HuH-7.5 (cell line): ENCODE measurements around the gene SLC12A2.

Experiments used
- DNase-seq: peaks from one replicate; pipeline ENCODE4 v3.0.0; 2011; ENCODE audit warnings: low spot score

Gene SLC12A2

DNA sequence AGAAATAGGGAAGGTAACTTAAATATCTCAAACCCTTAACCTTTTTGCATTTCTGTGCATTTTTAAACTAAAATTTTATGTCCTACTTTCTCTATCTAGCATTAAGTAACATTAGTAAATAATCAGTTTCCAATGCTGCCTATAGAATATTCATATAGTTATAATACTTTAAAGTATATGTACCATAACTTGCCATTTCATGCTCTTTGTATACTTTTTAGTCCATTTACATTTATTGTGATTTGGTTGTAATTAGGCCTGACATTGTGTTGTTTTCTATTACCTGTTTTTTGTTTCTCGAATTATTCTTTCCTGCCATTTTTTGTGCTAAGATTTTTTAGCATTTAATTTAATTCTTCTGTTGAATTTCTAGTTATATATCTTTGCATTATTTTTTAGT is 13.7 kb downstream of the SLC12A2 start:
- no peak for DNase-seq

GRCh38 chr5:128097781-128098180 is 14.2 kb downstream of the SLC12A2 start:
- no peak for DNase-seq

GRCh38 chr5:128099944-128100343 is 16.4 kb downstream of the SLC12A2 start:
- no peak for DNase-seq

DNA sequence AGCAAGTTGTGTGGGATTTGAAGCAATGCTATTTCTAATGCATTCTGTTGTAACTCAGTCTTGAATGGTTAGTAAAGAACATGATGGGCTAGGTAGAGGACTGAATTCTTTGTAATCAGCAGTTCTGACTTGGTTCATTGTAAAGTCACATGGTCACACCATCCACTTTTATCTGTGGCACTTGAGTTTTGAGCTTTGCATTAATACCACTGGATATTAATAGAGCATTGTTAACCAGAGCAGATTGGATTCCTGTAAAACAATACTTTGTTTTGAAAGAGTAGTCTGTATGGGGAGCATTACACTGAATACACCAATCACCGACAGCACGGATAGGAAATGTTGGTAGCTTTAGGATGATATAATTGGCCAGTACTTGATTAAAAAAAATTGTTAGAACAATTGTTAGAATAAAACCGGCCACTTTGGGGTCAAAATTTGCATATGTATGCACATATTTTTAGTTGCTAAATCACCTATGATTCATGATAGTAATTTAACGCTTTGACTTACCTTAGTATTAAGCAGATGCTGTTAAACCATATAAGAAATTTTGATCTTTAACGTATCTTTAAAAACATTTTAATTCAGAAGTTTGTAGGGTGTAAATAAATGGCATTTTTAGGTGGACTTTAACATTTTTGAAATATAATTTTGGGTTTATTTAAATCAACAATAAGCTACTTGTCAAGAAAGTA is 17.4 kb downstream of the SLC12A2 start:
- DNase-seq, result no peak

DNA sequence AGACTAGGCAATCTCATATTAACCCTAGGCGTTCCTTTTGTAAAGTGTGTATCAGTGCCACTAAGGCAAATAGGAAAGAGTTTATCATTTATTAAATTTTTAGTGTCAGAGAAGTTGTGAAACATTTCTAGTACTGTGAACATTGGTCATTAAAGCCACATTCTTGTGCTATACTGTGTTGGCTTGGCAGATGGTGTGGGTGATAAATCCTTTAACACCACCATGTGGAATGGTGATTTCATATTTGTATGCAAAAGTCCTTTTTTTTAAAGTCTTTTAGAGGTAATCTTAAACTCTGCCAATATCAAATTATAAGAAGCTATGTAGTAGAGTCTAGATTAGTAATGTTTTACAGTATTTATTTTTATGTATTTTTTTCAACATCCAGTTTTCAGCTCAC is 18.1 kb downstream of the SLC12A2 start:
- DNase-seq, result no peak

- DNase-seq, result no peak
These were observed 21.6 kb downstream of the SLC12A2 start for GRCh38 chr5:128105203-128105602.

DNA sequence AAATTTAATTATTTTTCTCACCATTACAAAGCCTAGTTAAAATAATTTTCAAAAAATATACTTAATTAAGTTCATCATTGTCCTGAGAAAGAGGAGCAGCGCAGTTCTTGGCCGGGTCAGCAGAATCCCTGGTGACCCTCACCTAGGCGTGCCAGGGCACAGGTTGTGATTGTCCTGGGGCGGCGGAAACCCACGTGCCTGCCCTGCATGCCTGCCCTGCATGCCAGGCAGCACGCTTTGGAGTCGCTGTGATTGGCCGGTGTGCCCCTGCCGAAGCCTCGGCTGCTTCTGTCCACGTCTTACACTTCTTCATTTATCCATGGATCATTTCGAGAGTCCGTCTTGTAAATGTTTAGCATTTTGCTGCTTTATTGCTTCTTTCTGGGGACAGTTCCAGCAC is 25.6 kb downstream of the SLC12A2 start:
- DNase-seq, result no peak

GRCh38 chr5:128109766-128110165 is 26.2 kb downstream of the SLC12A2 start:
- no peak for DNase-seq

DNA sequence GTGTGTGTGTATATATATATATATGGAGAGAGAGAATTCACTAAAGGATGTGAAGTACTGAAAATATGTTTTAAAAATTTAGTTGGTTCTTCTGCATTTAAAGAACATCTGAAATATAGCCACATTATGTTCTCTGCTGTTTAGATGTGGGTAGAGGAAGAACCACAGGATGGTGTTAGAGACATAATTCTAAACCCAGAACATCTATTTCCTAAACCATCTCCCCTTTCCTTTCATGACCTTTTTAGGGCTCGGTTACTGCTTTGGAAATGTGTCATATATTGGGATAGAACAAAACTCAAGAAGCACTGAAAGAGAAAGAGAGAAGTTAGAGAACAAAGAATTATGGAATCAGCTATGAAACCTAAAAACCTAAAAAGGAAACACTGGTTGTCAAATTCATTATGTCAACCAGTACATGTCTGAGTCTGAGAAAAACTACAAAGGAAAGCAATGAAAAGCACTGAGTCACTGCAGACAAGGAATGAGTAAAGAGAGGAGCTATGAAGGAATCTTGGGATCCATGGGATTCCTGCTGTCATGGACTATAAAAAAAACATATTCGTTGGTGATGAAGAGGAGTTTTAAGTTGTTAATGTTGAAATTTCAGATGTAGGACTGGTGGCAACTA is 28.4 kb downstream of the SLC12A2 start:
- no peak for DNase-seq

GRCh38 chr5:128116445-128116844 is 32.9 kb downstream of the SLC12A2 start:
- no peak for DNase-seq

DNA sequence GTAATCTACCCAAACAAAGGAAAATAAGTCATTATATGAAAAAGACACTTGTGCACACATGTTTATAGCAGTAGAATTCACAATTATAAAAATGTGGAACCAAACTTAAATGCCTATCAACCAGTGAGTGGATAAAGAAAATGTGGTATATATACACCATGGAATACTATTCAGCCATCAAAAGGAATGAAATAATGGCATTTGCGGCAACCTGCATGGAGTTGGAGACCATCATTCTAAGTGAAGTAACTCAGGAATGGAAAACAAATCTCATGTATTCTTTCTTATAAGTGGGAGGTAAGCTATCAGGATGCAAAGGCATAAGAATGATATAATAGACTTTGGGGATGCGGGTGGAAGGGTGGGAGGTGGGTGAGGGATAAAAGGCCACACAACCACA is 34.6 kb downstream of the SLC12A2 start:
- DNase-seq, result no peak

GRCh38 chr5:128121651-128122050 is 38.1 kb downstream of the SLC12A2 start:
- DNase-seq, result no peak

GRCh38 chr5:128123936-128124335 is 40.4 kb downstream of the SLC12A2 start:
- DNase-seq, result no peak

DNA sequence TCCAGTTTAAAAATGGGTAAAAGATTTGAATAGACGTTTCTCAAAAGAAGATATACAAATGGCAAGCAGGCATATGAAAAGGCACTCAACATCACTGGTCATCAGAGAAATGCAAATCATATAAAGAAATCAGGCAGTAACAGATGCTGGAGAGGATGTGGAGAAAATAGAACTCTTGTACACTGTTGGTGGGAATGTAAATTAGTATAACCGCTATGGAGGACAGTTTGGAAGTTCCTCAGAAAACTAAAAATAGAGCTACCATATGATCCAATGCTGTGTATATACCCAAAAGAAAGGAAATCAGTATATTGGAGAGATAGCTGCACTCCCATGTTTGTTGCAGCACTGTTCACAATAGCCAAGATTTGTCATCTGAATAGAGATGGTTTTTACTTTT is 42.7 kb downstream of the SLC12A2 start:
- DNase-seq, result no peak

DNA sequence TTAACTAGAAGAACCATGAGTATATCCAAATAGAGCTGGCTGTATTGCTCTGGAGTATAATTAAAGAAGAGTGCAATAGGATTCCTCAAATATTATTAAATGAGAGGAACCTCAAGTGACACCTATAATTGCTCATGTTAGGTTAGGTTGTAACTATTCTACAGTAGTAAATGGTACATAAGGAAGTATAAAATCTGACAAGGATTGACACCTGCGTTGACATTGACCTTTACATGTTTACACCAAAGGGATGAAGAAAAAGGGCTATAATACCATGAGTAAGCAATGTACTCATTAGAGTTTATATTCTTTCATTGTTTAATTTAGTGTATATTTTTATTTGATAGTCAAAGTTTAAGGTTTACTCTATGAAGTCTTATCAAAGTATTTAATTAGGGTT is 48.9 kb downstream of the SLC12A2 start:
- no peak for DNase-seq

GRCh38 chr5:128135286-128135685 is 51.7 kb downstream of the SLC12A2 start:
- DNase-seq, result no peak

- no peak for DNase-seq
These were observed 60.3 kb downstream of the SLC12A2 start for GRCh38 chr5:128143911-128144310.

- no peak for DNase-seq
These were observed 60.9 kb downstream of the SLC12A2 start for GRCh38 chr5:128144491-128144890.

DNA sequence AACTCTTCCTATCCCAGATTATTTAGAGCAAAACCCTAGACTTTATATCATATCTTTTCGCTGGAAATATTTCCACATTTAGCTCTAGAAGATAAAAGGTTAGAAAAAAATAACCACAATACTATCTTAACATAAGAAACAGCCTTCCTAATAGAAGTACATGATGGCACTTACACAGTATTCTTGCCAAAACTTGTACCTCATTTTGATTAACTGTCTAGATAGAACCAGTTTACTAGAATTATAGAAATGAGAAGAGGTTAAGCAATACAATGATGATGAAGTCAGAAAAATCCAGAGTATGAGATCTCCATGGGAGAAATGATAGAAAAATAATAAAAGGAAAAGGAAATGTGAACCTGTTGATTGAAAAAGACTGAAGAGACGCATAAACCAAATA is 63.1 kb downstream of the SLC12A2 start:
- no peak for DNase-seq

GRCh38 chr5:128154943-128155342 is 71.4 kb downstream of the SLC12A2 start:
- DNase-seq, result no peak

DNA sequence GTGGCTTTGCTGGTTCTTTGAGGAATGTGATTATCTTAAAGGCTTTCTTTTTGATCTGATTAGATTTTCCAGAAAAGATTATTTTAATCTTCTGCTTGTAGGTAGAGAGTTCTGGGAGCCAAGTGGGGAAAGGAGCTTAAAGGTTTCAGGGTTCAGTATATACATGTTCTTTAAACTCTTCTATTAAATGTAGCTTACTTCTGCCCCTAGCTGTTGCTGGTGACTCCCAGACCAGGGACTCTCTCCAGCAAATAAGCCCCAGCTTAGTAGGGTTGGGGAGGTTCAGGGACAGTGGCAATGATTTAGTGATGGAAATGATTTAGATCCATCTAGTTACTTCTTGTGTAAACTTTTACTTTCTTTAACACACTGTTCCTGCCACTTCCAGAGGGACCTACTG is 72.2 kb downstream of the SLC12A2 start:
- no peak for DNase-seq

DNA sequence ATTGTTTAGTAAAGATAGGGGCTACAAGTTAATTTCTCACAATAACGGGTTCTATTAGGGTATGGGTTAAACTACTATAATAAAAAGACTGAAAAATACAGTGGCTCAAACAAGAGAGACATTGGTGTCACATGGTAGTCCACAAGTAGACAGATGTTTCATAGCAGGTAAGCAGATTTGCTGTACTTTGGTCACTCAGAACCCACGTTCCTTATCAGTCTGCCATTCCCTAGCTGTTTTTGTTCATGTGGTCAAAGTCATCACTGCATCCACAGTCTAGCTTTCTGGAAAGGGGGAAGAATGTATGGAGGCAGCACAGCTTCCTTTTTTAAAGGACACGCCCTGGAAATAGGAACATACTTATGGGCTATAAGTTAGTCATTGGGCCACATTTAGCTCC is 73.0 kb downstream of the SLC12A2 start:
- no peak for DNase-seq

- DNase-seq, result no peak
These were observed 74.8 kb downstream of the SLC12A2 start for GRCh38 chr5:128158342-128158741.

DNA sequence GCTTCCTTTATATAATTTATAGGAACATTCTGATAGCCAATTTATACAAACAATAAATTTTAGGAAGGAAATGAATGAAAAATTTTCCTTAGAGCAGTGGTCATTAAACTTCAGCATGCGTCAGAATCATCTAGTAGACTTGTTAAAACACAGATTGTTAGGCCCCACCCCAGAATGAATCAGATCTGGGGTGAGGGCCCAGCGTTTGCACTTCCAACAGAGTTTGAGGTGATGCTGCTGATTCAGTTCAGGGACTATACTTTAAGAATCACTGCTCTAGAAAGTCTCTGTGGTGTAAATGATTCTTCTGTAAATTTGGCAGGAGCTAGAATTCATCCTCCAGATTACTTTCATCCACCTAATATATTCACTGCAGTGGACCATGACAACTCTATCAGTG is 80.4 kb downstream of the SLC12A2 start:
- DNase-seq, result no peak
